Epithelial cell of esophagus (primary cell): ENCODE data around the gene ATXN7L1.
"Not testable (repeated sequence)": the region's sequence is repeated elsewhere in the genome, so short reads cannot be mapped to it uniquely, and the experiment has no call there.

Source experiments
- DNase-seq: peaks from one replicate; pipeline ENCODE4 v3.0.0; 2010; ENCODE audit warnings: low read depth
- H3K4me3 ChIP-seq: 2 replicates; pipeline ENCODE4 v1.5.1; 2011; ENCODE audit warnings: mild to moderate bottlenecking, low read length, control low read depth
- CTCF ChIP-seq: IDR thresholded peaks from 2 replicates; pipeline ENCODE4 v1.5.1; 2011; ENCODE audit warnings: low read depth, mild to moderate bottlenecking, low read length, control low read depth, inconsistent platforms; ENCODE audit not compliant: insufficient read depth; ENCODE audit errors: missing control alignments

The ATXN7L1 gene

GRCh38 chr7:105894131-105894530 lies 17.7 kb upstream of the ATXN7L1 start:
- DNase-seq: no peak
- H3K4me3 ChIP-seq: no peak overlapping the region
- no peak for TF ChIP-seq CTCF

GRCh38 chr7:105892387-105892786 lies 16.0 kb upstream of the ATXN7L1 start:
- no peak for TF ChIP-seq CTCF
- DNase-seq: no peak
- H3K4me3 ChIP-seq: no peak overlapping the region

GRCh38 chr7:105890290-105890997 lies 14.0 kb upstream of the ATXN7L1 start:
- DNase-seq: peak; percentile 51
- TF ChIP-seq CTCF: no peak
- no peak overlapping the region for H3K4me3 ChIP-seq

GRCh38 chr7:105887569-105888189 lies 11.3 kb upstream of the ATXN7L1 start:
- no peak for TF ChIP-seq CTCF
- no peak overlapping the region for H3K4me3 ChIP-seq
- DNase-seq: no peak

GRCh38 chr7:105886776-105887175 lies 10.4 kb upstream of the ATXN7L1 start:
- TF ChIP-seq CTCF: no peak
- peak; percentile 18 for DNase-seq

GRCh38 chr7:105885387-105886111 lies 9.2 kb upstream of the ATXN7L1 start:
- TF ChIP-seq CTCF: no peak

More at GRCh38 chr7:105886776-105887175, 10.4 kb upstream of the ATXN7L1 start:
- H3K4me3 ChIP-seq: no peak overlapping the region

GRCh38 chr7:105883179-105883578 lies 6.8 kb upstream of the ATXN7L1 start:
- DNase-seq, H3K4me3 ChIP-seq: not testable (repeated sequence)

More at GRCh38 chr7:105885387-105886111, 9.2 kb upstream of the ATXN7L1 start:
- H3K4me3 ChIP-seq: no peak overlapping the region
- no peak for DNase-seq
